ENCODE results near the gene LBP. TPM values are rescaled to one million over a fixed set of nuclear protein-coding genes. Genes with fewer than 3 reads are reported as not detected.

LBP gene
- total RNA-seq, 4 donors from 2014 or later: not detected

- intact Hi-C loops (cut with DNase I; ENCODE audit: low total_unique reads): no loop called here
- Histone ChIP-seq H3K9me3 (peaks cover 5 to 6% of the 10 kb centered on the region in 2 donors), H3K36me3 (no peaks in the 10 kb centered on the region), H3K4me3 (no peak overlapping the region), H3K27me3 (peaks cover 14% of the 10 kb centered on the region), H3K27ac (no peak overlapping the region), H3K4me1 (peaks cover 0 to 12% (median 3%) of the 10 kb centered on the region in 4 donors)
- WGBS, 2 donors (ENCODE audit: low coverage in 1 of 2): 80 to 82% methylated on average over 5 to 6 of the region's 6 CpGs
- no peak for TF ChIP-seq EP300 (IDR thresholded peaks at IDR 0.05; ENCODE audit: low read depth)
- TF ChIP-seq CTCF (IDR thresholded peaks at IDR 0.05): no peak
- no peak for TF ChIP-seq POLR2AphosphoS5 (IDR thresholded peaks at IDR 0.05)
- no peak for TF ChIP-seq POLR2A (IDR thresholded peaks at IDR 0.05)
- no peak for DNase-seq
- in situ Hi-C loops (cut with MboI; ENCODE audit: low pct_ligation_motif_present in 1 of 4, low pct_unique_long_range_greater_than_20kb in 1 of 4, low sequenced_read_pairs in 3 of 4): no loop called here
Observed at GRCh38 chr20:38340693-38341092, 5.6 kb upstream of the LBP start.

DNA sequence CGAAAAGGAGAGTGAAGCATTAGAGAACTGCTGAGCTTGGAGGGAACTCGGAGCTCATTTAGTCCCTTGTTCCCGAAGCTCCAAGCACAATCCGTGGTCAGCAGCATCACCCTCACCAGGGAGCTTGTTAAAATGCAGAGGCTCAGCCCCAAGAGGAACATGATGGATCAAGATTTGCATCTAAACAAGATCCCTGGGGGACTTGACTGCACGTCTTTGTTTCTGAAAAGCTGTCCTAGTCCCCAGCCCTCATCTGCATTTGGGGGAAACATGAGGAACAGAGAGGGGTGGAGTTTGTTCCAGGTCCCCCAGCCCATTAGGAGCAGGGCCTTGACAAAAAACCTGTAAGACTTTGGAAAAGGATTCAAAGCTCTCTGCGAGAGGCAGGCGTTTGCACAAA lies 4.1 kb upstream of the LBP start:
- intact Hi-C loops (cut with DNase I; ENCODE audit: low total_unique reads): no loop called here
- in situ Hi-C loops (cut with MboI; ENCODE audit: low pct_ligation_motif_present in 1 of 4, low pct_unique_long_range_greater_than_20kb in 1 of 4, low sequenced_read_pairs in 3 of 4): no loop called here
- 68 to 100% methylated on average over 2 to 7 of the region's 7 CpGs for WGBS, 2 donors (ENCODE audit: low coverage in 1 of 2)

GRCh38 chr20:38342713-38343310 lies 3.5 kb upstream of the LBP start:
- no peak for DNase-seq
- peak overlapping the region; percentile 26 to 41 (median 34) for H3K27ac ChIP-seq
- peaks cover 11% of the 10 kb centered on the region for H3K27me3 ChIP-seq
- peak overlapping the region in 3 of 4 donors; percentile 12 to 36 (median 13) for H3K4me3 ChIP-seq
- in situ Hi-C loops (cut with MboI; ENCODE audit: low pct_ligation_motif_present in 1 of 4, low pct_unique_long_range_greater_than_20kb in 1 of 4, low sequenced_read_pairs in 3 of 4): no loop called here
- H3K9me3 ChIP-seq: peaks cover 3 to 4% of the 10 kb centered on the region in 2 donors
- TF ChIP-seq POLR2A (IDR thresholded peaks at IDR 0.05) (no peak), EP300 (IDR thresholded peaks at IDR 0.05; ENCODE audit: low read depth) (no peak), CTCF (IDR thresholded peaks at IDR 0.05) (no peak)
- peaks cover 0 to 12% (median 3%) of the 10 kb centered on the region in 4 donors for H3K4me1 ChIP-seq
- no peaks in the 10 kb centered on the region for H3K36me3 ChIP-seq
- intact Hi-C loops (cut with DNase I; ENCODE audit: low total_unique reads): no loop called here
- 32 to 42% methylated on average over 5 of the region's 5 CpGs for WGBS, 2 donors (ENCODE audit: low coverage in 1 of 2)

More for the DNA sequence above, 4.1 kb upstream of the LBP start:
- DNase-seq: no peak
- no peak overlapping the region for H3K4me3 ChIP-seq
- no peaks in the 10 kb centered on the region for H3K36me3 ChIP-seq
- peaks cover 5 to 6% of the 10 kb centered on the region in 2 donors for H3K9me3 ChIP-seq
- H3K27me3 ChIP-seq: peaks cover 11% of the 10 kb centered on the region
- TF ChIP-seq CTCF (IDR thresholded peaks at IDR 0.05) (no peak), POLR2A (IDR thresholded peaks at IDR 0.05) (no peak), POLR2AphosphoS5 (IDR thresholded peaks at IDR 0.05) (no peak), EP300 (IDR thresholded peaks at IDR 0.05; ENCODE audit: low read depth) (no peak)
- peaks cover 0 to 12% (median 3%) of the 10 kb centered on the region in 4 donors for H3K4me1 ChIP-seq
- H3K27ac ChIP-seq: no peak overlapping the region

DNA sequence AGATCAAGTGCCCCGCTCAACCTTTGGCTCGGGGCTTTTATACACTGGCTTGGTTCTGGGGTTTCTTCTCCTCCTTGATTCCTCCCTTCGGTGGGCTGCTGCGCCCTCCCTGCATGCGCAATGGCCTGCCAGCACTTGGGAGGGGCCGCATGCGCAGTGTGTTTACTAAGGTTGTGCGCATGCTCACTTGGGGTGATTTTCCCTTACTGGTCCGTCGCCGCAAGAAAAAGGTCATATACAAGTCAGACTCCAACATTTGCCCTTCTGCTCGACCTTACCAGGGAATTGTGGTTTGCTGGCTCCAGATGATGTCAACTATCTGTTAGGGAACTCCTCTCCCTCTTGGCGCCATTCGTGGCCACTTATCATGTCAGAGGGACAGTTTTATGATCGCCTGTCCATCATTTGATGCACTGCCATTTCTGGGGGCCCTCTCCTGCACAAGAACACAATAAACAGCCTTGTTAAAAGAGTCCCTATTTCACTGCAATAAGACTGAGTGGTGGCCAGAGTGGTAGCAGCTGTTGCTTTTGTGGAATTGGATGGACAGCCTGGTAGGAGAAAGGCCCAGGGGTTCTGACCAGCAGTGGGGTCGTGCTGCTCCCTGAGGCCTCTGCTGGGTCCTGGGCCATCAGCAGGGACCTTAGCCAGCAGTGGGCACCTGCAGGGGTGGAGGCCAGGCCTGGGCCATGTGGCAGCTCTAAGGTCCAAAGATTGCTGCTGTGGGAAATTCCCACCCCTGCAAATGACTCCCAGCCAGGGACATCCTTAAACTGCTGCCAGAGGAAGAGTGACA lies 2.8 kb upstream of the LBP start:
- in situ Hi-C loops (cut with MboI; ENCODE audit: low pct_ligation_motif_present in 1 of 4, low pct_unique_long_range_greater_than_20kb in 1 of 4, low sequenced_read_pairs in 3 of 4): no loop called here
- peak; percentile 62 for DNase-seq
- TF ChIP-seq POLR2A (IDR thresholded peaks at IDR 0.05) (no peak), POLR2AphosphoS5 (IDR thresholded peaks at IDR 0.05) (no peak), CTCF (IDR thresholded peaks at IDR 0.05) (no peak), EP300 (IDR thresholded peaks at IDR 0.05; ENCODE audit: low read depth) (no peak)
- Histone ChIP-seq H3K4me3 (peak overlapping the region in 3 of 4 donors; percentile 12 to 36 (median 13)), H3K4me1 (peaks cover 0 to 12% (median 3%) of the 10 kb centered on the region in 4 donors), H3K27me3 (peaks cover 6% of the 10 kb centered on the region), H3K36me3 (no peaks in the 10 kb centered on the region), H3K27ac (peak overlapping the region; percentile 26 to 41 (median 34)), H3K9me3 (no peaks in the 10 kb centered on the region)
- WGBS, 2 donors (ENCODE audit: low coverage in 1 of 2): 41% methylated on average over 16 of the region's 16 CpGs; no CpG with 5 or more reads in 1 of the 2 donors
- intact Hi-C loops (cut with DNase I; ENCODE audit: low total_unique reads): no loop called here
